VCaP (cell line): Measurements from ENCODE around the gene HDAC4.

ENCODE experiments used
- H3K27ac ChIP-seq: fragments of 450-650 bp; 2 replicates; pipeline ENCODE4 v1.5.1; 2017
- TF ChIP-seq, protein P1 (sequence below): fragments of 450-650 bp; conservative IDR thresholded peaks from 2 replicates; pipeline ENCODE4 v1.5.1; 2017; ENCODE audit warnings: mild to moderate bottlenecking, moderate library complexity

Gene HDAC4

DNA sequence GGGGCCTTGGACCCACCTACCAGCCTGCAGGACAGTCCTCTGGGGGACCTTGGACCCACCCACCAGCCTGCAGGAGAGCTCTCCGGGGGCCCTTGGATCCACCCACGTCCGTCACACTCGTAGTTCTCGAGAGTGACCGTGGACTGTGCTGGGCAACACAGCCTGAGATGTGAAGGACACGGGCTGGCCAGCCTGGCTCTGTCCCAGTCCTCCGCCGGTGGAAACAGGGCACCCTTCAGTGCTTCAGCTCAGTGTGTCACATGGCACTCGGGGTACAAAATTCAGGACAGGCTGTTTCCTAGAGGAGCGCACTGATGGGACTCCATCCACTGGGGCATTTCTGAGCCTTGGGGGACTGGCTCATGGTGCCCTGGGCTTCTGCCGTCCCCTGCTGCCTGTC is 341.0 kb downstream of the HDAC4 start:
- TF ChIP-seq, protein P1, sequence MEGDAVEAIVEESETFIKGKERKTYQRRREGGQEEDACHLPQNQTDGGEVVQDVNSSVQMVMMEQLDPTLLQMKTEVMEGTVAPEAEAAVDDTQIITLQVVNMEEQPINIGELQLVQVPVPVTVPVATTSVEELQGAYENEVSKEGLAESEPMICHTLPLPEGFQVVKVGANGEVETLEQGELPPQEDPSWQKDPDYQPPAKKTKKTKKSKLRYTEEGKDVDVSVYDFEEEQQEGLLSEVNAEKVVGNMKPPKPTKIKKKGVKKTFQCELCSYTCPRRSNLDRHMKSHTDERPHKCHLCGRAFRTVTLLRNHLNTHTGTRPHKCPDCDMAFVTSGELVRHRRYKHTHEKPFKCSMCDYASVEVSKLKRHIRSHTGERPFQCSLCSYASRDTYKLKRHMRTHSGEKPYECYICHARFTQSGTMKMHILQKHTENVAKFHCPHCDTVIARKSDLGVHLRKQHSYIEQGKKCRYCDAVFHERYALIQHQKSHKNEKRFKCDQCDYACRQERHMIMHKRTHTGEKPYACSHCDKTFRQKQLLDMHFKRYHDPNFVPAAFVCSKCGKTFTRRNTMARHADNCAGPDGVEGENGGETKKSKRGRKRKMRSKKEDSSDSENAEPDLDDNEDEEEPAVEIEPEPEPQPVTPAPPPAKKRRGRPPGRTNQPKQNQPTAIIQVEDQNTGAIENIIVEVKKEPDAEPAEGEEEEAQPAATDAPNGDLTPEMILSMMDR: no peak
- H3K27ac ChIP-seq: no peak overlapping the region

DNA sequence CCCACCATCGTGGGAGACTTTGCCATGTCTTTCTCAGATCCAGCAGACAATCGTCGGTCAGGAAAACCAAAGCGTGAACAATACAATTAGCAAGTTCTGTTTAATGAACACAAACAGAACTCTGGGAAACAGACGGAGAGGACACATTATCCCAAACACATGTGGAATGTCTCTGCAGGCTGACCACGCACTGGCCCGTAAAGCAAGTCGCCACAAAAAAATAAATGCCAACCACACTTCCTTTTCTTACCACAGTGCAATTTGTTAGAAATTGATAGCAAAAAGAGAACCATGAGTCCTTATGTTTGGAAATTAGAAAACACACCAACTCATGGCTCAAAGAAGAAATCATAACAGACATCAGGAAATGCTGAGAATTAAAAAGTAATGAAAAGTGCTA is 342.1 kb downstream of the HDAC4 start:
- no peak overlapping the region for H3K27ac ChIP-seq
- TF ChIP-seq, protein P1: no peak

DNA sequence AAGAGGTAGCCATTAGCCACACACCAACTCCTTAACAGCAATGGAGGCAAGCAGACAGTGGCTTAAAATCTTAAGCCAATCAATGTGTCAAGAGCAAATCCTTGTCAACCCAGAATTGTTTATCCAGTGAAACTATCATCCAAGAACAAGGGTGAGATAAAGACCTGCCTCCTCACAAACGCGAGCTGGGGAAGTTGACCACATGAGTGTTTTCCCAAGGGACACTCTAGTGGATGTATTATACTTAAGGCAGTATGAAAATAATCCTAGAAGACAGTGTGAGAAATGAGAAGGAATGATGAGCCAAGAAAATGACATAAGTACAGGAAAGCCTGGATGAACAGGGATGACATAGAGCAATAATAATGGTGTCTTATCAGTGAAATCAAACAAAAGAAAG is 343.3 kb downstream of the HDAC4 start:
- H3K27ac ChIP-seq: no peak overlapping the region
- TF ChIP-seq, protein P1: no peak

DNA sequence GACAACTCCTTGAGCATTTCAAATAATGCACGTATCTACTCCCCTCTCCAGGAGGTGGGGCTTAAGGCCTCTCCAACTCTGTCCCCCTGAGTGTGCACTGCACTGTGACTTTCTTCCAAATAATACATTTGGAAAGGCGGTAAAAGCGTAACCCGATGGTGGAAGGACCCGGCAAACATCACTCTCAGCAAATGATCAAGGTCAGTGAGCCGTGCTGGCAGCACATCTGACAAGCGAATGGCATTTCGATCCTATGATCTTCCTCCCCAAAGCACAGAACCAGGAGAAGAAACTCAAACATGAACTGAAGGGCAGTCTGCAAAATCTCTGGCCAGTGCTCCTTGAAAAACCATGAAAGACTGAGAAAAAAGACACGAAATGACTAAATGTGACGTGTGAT is 344.2 kb downstream of the HDAC4 start:
- H3K27ac ChIP-seq: no peak overlapping the region
- TF ChIP-seq, protein P1: no peak

DNA sequence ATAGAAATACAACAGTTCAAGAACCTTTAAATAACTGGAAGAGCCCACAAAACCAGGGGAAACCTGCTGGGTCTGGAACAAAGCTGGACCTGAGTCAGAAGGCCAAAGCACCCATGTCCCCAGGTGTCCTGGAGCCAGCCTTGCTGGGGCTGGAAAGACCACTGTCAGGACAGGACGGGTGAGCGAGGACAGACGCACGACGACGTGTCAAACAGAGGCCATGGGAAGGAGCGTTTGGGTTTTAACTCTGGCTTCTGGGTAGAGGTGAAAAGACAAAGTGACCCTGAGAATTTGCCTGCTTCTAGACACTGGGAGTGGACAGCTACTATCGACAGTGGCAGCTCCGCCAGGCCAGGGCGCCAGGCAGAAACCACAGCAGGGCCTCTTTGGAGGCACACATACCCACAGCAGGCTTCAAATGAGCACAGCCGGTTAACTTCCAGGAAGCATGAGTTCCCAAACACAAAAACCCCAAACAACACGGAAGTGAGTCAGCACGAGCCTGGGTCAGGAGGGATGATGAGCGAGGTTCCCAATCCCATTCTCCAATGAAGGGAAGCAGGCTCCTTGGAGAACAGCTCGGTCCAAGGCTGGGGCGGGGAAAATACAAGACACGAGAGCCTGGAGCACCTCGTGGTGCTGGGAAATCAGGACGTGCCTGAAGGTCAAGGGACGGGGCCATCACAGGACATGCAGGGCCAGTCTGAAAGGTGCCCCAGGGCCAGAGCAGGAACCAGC is 344.9 kb downstream of the HDAC4 start:
- no peak overlapping the region for H3K27ac ChIP-seq
- TF ChIP-seq, protein P1: no peak

DNA sequence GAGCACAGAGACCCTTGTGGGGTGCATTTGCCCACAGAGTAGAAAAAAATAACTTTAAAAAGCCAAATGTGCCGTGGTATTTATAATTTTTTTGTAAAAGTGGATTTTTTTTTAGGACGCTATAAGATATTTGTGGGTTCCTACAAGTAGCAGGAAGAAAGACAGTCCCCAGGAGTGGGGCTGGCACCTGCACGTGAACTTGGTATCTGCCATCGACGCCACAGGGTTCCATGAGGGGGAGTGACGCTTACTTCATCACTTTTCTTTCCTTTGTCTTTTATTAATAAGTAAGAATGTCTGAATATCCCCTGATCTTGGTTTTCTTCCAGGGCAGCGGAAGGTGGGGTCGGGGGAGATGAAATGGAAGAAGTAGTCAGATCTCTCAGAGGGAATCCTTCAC is 345.9 kb downstream of the HDAC4 start:
- TF ChIP-seq, protein P1: no peak

DNA sequence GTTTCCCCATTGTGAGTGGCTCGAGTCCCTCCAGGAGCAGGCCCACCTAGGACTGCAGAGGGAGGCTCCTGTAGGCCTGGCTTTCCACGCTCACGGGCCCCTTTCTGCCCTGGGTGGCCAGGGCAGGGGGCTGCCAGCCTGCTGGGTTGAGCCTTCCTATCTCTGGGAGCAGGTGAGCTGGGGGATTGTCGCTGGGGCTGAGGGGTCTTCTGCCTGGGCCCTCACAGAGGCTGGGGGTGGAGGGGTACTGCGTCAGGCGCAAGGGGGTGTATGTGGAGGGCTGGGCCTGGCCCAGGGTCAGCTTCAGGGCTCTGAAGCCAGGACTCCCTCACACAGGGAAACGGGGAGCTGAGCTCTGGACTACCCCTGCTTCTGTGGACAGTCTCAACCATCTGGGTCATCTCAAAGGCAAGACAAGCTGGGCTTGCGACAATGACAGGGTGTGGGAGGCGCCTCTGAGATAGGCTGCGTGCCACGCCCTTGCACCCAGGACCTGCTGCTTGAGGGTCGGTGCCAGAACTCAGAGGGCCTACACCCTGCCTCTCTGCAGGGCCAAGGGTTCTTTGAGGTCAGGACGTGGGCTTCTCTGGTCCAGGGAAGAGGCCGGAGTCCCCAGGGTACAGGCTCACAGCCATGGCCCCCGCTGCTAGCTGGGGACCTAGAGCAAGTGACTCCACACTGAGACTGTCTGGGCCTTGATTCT is 346.9 kb downstream of the HDAC4 start:
- TF ChIP-seq, protein P1: no peak
- H3K27ac ChIP-seq: no peak overlapping the region

More for the DNA sequence above, 345.9 kb downstream of the HDAC4 start:
- no peak overlapping the region for H3K27ac ChIP-seq
